Measurements from ENCODE around the gene CCDC9. TPM values are rescaled to one million over a fixed set of nuclear protein-coding genes. Genes with fewer than 3 reads are reported as not detected.

Gene CCDC9
- total and polyA plus RNA-seq, 2 of the 13 experiments (the other 11 are each of a cell fraction or from before 2014, with no cell fraction given), result 2.9 to 6.3 TPM

DNA sequence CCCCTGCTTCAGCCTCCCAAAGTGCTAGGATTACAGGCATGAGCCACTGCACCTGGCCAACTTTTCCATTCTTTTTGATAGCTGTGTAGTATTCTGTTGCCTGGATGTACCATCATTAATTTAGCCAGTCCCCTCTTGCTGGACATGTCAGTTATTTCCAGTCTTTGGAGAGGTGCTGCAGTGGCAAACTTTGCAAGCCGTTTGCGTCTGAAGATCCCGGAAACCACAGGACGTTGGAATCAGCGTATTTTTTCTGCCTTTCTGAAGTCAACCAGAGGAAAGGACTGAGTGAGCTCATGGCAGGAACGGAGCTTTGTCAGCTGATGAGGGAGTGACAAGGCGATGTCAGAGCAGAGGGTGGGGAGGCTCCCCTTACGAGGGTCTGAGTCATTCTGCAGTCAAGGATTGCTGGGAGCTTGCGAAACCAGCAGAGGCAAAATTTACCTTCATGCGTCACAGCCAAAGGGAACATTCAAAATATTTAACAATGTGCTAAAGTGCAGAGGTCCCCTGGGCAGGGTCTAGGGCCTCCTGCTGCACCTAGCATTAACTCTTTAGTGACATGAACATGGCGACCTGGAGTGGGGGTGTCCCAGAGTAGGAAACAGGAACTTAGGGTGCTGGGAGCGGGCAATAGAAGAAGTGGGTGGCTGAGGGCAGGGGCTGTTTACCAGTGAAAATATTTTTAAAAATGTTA, 58.9 kb downstream of the CCDC9 start (continued):
- TF ChIP-seq, protein P1, sequence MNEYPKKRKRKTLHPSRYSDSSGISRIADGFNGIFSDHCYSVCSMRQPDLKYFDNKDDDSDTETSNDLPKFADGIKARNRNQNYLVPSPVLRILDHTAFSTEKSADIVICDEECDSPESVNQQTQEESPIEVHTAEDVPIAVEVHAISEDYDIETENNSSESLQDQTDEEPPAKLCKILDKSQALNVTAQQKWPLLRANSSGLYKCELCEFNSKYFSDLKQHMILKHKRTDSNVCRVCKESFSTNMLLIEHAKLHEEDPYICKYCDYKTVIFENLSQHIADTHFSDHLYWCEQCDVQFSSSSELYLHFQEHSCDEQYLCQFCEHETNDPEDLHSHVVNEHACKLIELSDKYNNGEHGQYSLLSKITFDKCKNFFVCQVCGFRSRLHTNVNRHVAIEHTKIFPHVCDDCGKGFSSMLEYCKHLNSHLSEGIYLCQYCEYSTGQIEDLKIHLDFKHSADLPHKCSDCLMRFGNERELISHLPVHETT (CRISPR knock-in tag; conservative IDR thresholded peaks at IDR 0.05), result no peak
- TF ChIP-seq, protein P2, sequence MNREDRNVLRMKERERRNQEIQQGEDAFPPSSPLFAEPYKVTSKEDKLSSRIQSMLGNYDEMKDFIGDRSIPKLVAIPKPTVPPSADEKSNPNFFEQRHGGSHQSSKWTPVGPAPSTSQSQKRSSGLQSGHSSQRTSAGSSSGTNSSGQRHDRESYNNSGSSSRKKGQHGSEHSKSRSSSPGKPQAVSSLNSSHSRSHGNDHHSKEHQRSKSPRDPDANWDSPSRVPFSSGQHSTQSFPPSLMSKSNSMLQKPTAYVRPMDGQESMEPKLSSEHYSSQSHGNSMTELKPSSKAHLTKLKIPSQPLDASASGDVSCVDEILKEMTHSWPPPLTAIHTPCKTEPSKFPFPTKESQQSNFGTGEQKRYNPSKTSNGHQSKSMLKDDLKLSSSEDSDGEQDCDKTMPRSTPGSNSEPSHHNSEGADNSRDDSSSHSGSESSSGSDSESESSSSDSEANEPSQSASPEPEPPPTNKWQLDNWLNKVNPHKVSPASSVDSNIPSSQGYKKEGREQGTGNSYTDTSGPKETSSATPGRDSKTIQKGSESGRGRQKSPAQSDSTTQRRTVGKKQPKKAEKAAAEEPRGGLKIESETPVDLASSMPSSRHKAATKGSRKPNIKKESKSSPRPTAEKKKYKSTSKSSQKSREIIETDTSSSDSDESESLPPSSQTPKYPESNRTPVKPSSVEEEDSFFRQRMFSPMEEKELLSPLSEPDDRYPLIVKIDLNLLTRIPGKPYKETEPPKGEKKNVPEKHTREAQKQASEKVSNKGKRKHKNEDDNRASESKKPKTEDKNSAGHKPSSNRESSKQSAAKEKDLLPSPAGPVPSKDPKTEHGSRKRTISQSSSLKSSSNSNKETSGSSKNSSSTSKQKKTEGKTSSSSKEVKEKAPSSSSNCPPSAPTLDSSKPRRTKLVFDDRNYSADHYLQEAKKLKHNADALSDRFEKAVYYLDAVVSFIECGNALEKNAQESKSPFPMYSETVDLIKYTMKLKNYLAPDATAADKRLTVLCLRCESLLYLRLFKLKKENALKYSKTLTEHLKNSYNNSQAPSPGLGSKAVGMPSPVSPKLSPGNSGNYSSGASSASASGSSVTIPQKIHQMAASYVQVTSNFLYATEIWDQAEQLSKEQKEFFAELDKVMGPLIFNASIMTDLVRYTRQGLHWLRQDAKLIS (CRISPR knock-in tag; IDR thresholded peaks at IDR 0.05), result no peak
- TF ChIP-seq NONO (IDR thresholded peaks at IDR 0.05) (no peak), NONO (CRISPR knock-in tag; conservative IDR thresholded peaks at IDR 0.05) (peak; percentile 90), ZNF597 (CRISPR knock-in tag; IDR thresholded peaks at IDR 0.05) (no peak), CHD4 (IDR thresholded peaks at IDR 0.05; ENCODE audit: borderline replicate concordance, low read length) (0 out of 2 replicates have a peak, but pooled peaks have one; percentile 41), ZNF274 (CRISPR knock-in tag; IDR thresholded peaks at IDR 0.05) (no peak), EHMT2 (IDR thresholded peaks at IDR 0.05; ENCODE audit: borderline replicate concordance, low read depth, low read length) (peak; percentile 48; the same call in 1 of the 2 replicates), ZNF749 (CRISPR knock-in tag; IDR thresholded peaks at IDR 0.05; ENCODE audit: borderline replicate concordance) (no peak), RORA (CRISPR knock-in tag; IDR thresholded peaks at IDR 0.05) (no peak), RBFOX2 (IDR thresholded peaks at IDR 0.05; ENCODE audit: low read depth, low read length) (no peak), GPN1 (CRISPR knock-in tag; IDR thresholded peaks at IDR 0.05; ENCODE audit: borderline replicate concordance) (no peak), ZNF550 (CRISPR knock-in tag; IDR thresholded peaks at IDR 0.05; ENCODE audit: borderline replicate concordance) (no peak)
- TF ChIP-seq, protein P3, sequence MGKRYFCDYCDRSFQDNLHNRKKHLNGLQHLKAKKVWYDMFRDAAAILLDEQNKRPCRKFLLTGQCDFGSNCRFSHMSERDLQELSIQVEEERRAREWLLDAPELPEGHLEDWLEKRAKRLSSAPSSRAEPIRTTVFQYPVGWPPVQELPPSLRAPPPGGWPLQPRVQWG (CRISPR knock-in tag; IDR thresholded peaks at IDR 0.05; ENCODE audit: borderline replicate concordance, low read depth), result no peak
- TF ChIP-seq, protein P4, sequence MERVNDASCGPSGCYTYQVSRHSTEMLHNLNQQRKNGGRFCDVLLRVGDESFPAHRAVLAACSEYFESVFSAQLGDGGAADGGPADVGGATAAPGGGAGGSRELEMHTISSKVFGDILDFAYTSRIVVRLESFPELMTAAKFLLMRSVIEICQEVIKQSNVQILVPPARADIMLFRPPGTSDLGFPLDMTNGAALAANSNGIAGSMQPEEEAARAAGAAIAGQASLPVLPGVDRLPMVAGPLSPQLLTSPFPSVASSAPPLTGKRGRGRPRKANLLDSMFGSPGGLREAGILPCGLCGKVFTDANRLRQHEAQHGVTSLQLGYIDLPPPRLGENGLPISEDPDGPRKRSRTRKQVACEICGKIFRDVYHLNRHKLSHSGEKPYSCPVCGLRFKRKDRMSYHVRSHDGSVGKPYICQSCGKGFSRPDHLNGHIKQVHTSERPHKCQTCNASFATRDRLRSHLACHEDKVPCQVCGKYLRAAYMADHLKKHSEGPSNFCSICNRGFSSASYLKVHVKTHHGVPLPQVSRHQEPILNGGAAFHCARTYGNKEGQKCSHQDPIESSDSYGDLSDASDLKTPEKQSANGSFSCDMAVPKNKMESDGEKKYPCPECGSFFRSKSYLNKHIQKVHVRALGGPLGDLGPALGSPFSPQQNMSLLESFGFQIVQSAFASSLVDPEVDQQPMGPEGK (CRISPR knock-in tag; IDR thresholded peaks at IDR 0.05), result peak; percentile 76
- TF ChIP-seq, protein P5, sequence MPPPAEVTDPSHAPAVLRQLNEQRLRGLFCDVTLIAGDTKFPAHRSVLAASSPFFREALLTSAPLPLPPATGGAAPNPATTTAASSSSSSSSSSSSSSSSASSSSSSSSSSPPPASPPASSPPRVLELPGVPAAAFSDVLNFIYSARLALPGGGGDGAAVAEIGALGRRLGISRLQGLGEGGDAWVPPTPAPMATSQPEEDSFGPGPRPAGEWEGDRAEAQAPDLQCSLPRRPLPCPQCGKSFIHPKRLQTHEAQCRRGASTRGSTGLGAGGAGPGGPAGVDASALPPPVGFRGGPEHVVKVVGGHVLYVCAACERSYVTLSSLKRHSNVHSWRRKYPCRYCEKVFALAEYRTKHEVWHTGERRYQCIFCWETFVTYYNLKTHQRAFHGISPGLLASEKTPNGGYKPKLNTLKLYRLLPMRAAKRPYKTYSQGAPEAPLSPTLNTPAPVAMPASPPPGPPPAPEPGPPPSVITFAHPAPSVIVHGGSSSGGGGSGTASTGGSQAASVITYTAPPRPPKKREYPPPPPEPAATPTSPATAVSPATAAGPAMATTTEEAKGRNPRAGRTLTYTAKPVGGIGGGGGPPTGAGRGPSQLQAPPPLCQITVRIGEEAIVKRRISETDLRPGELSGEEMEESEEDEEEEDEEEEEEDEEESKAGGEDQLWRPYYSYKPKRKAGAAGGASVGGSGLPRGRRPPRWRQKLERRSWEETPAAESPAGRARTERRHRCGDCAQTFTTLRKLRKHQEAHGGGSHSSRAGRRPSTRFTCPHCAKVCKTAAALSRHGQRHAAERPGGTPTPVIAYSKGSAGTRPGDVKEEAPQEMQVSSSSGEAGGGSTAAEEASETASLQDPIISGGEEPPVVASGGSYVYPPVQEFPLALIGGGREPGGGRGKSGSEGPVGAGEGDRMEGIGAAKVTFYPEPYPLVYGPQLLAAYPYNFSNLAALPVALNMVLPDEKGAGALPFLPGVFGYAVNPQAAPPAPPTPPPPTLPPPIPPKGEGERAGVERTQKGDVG (CRISPR knock-in tag; IDR thresholded peaks at IDR 0.05; ENCODE audit: borderline replicate concordance), result no peak
